GM19099 (cell line): ENCODE measurements around the gene MREG.

Experiments
- POLR2A ChIP-seq: IDR thresholded peaks from 3 replicates; pipeline ENCODE4 v1.6.1; 2011; ENCODE audit warnings: low read depth; ENCODE audit not compliant: insufficient read length; ENCODE audit errors: extremely low read depth

The MREG gene, protein sequence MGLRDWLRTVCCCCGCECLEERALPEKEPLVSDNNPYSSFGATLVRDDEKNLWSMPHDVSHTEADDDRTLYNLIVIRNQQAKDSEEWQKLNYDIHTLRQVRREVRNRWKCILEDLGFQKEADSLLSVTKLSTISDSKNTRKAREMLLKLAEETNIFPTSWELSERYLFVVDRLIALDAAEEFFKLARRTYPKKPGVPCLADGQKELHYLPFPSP

DNA sequence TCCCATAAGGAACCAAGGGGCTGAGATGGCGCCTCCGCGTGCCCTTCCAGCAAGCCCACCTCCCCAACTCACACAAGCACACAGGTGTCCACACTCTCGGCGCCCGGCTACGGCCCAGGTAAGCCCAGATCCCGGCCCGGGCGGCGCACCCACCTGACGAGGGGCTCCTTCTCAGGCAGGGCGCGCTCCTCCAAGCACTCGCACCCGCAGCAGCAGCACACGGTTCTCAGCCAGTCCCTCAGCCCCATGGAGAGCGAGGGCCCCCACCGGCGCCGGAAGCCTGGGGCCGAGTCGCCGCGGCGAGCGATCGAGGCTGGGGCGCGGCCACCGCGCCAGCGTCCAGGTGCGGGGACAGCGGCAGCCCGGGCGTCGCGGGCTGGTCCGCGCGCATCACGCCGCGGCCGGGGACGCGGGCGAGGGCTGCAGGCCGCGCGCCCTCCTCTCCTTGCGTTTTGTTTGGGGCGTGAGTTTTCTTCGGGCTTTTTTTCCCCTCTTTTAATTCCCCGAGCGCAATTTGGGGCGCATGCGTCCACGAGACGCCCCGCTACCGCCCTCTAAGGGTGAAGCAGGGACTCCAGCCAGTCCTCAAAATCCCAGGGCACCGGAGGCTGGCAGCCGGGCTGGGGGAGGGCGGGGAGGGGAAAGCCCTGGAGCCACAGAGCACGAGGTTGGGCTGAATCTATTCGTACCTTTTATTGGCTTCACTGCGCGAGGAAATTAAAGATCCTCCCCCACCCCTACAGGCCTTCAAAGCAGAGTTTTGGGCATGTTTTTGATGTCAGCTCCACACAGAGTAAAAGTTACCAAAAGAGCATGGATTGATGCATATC is at the start of gene MREG:
Gene MREG (minus strand): TSS at position 472 of the 830 bp plus-strand sequence. CDS start 224 bp downstream, at position 248.
- TF ChIP-seq POLR2A, result peak; percentile 64

DNA sequence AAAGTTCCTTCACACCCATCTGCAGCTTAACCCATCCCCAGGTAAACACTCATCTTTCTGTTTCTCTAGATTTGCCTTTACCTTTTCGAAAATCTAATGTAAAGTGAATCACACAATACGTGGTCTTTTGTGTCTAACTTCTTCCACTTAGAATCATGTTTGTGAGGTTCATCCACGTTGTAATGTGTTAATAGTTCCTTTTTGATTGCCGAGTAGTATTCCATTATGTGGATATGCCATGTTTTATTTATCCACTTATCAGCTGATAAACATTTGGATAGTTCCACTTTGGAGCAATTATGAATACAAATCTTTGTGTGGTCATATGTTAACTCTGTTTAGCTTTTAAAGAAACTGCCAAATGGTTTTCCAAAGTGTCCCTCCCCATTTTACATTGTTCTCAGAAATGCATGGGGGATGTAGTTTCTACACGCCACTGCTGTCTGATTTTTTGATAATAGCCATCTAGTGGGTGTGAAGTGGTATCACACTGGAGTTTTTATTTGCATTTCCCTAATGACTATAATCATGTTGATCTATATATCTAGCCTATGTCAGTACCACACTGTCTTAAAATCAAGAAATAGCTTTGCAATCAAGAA is 46.0 kb upstream of the MREG start:
- TF ChIP-seq POLR2A, result no peak

DNA sequence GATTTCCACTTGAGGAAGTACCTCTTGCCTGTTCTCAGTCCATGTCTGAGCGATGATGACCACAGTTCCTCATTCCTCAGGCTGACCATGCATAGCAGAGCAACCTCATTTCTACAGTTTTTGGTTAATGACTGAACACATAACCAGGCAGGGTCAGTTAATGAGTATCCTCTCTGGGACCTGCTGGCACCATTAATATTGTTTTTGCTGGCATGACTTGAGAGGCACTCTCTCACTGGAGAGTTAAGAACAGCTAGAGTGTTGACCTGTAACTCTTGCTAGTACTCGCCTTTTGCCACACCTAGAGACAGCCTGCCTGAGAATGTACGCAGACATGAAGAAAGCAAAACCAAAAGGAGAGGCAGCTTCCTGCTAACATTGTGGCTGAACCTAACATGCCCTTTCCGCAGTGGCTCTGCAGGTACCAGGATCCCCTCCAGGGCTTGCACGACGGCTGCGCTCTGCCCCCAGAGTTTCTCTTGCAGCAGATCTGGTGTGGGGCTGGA is 44.4 kb upstream of the MREG start:
- peak; percentile 70 for TF ChIP-seq POLR2A

DNA sequence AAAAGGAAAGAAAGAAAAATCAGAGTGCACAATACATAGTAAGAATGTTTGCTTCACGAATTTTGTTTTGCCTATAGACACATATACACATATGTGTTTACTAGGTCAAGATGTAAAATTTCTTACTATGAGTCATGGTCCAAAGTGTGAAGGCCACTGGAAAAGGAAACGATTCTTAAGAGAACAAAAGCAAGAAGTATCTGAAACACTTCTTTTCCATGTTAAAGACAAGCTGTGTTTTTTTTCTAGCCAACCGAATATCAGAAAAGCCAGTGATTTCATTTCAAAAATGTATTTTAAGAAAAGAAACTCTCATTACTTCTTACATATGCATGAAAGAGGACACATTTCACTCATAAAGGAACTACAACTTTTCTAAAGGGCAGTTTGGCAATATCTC is 43.4 kb upstream of the MREG start:
- TF ChIP-seq POLR2A, result no peak

DNA sequence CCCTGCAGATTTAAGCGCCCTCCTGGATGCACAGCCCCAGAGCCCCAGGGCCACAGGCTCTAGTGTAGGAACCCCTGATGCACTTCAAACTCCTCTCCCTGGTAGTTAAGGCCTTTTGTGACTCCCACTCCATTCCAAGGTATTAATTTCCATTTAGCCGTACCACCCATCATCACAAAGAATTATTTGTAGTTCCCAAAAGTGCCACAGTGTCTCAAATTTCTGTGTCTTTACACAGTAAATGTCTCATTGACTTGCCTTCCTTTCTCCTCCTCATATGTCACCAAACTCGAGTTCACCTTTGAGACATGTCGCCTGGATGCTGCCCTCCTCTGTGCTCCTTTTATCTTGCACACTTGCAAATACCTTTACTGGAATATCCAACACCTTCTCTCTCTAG is 42.3 kb upstream of the MREG start:
- TF ChIP-seq POLR2A, result no peak

DNA sequence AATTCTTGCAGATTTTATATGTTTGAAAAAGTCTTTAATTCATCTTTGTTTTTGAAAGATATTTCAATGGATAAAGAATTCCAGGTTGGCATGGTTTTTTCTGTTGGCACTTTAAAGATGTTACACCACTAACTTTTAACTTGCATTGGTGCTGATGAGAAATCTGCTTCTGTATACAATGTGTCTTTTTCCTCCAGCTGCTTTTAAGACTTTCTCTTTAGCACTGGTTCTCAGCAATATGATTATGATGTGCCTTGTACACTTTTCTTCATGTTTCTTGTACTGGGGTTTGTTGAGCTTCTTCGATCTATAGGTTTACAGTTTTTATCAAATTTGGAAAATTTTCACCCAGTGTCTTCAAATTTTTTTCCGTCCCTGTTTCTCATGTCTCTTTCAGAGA is 39.1 kb upstream of the MREG start:
- no peak for TF ChIP-seq POLR2A

DNA sequence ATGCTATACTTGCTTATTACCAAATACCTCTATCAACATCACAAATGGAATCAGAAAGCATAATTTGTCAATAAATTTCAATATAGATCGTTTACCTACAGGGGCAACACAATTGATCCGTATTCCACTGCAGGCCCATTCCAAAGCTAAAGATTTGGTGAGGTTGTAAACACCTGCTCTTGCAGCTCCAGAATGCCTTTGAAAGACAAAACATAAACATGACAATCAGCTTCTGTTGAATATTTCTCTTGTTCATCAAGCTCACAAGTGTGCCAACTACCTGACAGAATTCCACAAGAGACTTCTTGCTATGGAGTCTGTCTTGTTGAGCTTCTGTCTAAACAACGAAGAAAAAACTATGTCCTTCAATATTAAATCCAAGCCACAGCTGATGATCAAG is 38.0 kb upstream of the MREG start:
- no peak for TF ChIP-seq POLR2A

DNA sequence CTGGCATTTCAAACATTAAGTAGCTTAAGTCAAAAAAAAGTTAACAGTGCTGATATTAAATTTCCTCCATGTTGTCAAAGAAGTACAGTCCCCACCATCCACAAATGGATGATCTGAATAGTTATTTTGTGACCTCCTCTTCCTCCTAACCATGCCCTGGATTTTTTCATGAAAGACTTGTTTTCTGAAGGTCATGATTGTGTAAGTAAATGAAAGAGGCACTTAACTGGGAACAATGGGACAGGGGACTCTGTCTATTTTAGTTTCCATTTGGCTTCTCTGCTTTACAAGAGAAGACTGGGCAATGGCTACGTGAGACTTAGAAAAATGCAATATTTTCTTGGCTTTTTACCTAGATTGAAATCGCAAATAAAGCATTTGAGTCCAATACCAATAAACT is 36.1 kb upstream of the MREG start:
- TF ChIP-seq POLR2A, result no peak

DNA sequence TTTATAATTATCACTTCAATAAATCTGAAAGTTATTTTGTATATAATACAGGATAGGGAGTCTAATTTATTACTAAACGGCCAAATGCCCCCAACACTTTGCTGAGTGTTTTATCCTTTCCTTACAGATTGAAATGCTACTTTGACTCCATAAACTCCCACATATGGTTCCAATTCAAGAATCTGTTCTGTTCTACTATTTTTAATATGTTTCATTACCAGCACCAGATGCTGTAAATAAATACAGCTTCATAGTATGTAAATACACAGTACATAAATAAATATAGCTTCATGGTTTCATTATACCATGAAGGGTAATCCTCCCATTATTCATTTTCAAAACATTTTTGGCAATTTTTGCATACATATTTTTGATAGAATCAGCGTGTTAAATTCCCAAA is 34.0 kb upstream of the MREG start:
- TF ChIP-seq POLR2A, result no peak

DNA sequence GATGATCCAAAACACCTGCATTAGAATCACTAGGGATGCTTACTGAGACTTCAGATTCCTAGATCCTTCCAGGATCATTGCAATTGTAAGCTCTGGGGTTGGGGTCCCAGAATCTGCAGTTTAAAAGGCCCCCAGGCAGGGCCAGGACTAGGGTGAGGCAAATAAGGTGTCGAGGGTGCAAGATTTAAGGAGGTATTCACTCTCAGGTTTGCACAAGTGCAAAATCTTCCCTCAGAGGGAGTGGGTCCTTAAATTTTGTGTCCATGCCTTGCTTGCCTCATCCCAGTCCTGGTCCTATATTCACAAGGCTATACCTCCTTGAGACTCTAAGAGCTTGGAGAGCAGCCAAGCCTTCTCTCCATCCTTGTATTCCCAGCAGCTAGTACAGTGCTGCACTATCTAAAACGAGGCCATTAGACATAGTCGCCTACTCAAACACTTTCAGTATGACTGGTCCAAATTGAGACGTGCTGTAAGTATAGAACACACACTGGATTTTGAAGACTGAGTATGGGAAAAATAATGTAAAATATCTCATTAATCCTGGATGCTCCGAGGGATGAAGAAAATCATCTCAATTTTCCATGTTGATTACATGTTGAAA is 31.6 kb upstream of the MREG start:
- TF ChIP-seq POLR2A, result no peak

DNA sequence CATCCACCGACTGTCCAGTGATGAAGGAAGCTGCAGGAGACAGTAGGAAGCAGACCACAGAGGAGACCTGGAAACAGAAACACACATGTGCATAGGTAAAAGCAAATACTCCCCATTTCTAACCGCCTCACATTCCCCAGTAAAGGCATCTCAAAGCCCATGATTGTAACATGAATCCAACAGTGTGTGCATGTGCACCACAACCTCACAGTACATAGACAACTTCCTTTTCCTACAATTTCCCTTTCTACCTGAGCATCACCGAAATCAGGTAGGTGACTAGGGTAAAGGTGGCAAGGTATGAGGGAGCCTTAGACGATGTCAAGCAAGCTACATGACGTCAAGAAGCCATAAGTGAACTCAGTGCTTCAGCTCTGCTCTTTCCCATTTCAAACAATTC is 30.6 kb upstream of the MREG start:
- TF ChIP-seq POLR2A, result no peak

DNA sequence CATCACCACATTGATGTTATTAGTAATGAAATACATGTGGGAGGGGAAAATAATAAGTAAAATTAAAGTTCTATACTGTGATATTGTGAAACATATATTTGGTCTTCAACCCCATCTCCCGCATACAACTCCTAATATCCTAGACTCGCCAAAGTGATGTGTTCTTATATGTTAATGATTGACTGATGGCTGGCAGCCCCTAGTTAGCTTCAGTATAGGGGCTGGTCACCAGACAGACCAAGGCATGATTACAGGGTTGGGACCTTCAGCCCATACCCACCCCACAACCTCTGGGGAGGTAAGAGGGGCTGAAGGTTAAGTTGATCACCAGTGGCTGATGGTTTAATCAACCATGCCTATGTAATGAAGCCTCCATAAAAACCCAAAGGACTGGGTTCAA is 28.1 kb upstream of the MREG start:
- no peak for TF ChIP-seq POLR2A

DNA sequence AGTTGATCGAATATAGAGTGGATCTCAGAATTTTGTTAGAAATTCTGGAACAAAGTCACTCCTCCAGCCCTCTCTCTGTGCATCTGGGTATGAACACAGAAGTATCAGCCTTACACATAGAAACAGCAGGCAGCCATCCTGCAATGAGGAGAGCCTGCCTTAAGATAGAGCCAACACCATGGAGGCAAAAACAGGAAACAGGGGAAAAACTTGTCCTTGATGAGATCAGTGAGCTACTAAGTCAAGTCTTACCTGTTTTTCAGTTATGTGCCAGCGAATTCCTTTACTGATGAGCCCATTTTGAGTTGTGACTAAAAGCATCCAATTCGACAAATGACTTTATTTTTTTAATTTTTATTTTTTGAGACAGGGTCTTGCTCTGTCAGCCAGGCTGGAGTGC is 26.6 kb upstream of the MREG start:
- no peak for TF ChIP-seq POLR2A

DNA sequence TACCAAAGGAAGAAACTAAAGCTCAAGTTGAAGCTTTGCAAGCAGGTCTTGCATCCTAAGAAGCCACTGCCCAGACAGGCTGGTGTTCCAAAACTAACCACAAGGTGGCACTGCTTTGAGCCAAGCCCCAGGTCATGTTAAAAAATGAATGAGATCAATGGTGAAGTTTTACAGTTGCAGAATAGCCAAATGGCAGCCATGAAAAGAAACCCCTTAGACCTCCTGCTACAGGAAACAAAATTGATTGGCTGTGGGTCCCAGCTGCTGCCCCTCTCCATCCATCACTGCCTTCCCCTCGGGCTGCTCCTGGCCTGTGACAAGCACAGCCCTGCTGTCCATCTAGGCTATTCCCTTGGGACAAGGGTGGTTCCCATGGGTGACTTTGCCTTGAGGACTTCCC is 20.7 kb upstream of the MREG start:
- TF ChIP-seq POLR2A, result no peak

DNA sequence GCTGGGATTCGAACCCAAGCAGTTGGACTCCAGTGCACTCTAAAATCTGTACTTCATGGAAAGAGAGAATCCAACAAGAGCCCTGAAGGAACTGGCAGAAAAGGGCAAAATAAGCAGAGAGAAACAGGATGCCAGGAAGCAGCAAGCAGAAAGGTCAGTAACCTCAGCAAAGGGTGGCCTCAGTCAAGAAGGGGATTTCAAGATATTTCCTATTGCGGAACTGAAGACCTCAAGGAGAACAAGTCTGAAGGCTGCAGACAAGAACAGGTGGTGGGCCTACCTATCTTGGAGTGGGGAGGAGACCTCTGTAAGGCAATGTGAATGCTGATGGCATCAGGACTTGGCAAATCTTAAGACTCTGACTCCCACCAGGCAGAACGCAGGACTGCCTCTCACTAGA is 20.1 kb upstream of the MREG start:
- no peak for TF ChIP-seq POLR2A
